Transverse colon (tissue), 4 donors: ENCODE data around the gene BCL6. TPM values are rescaled to one million over a fixed set of nuclear protein-coding genes. Genes with fewer than 3 reads are reported as not detected.

Experiments
- DNase-seq: peaks from one replicate; pipeline ENCODE4 v3.0.0-alpha.2; 2019
- H3K27ac ChIP-seq, 4 donors: fragments of 200-600 bp; sonication (generic); 2 replicates each; pipeline ENCODE4 v1.5.1; 2016 to 2018; ENCODE audit warnings: inconsistent platforms in 4 of 4
- H3K27me3 ChIP-seq: fragments of 200-600 bp; sonication (generic); 2 replicates; pipeline ENCODE4 v1.5.1; 2017; ENCODE audit warnings: inconsistent platforms
- H3K36me3 ChIP-seq, 4 donors: fragments of 200-600 bp; sonication (generic); 2 replicates each; pipeline ENCODE4 v1.5.1; 2017 to 2019; ENCODE audit warnings: inconsistent platforms in 4 of 4
- H3K4me1 ChIP-seq, 4 donors: fragments of 200-600 bp; sonication (generic); 2 replicates each; pipeline ENCODE4 v1.5.1; 2017 to 2020; ENCODE audit warnings: inconsistent platforms in 4 of 4
- H3K4me3 ChIP-seq, 4 donors: fragments of 200-600 bp; sonication (generic); 1 replicate in 1 of 4; 2 replicates in 3 of 4; pipeline versions ENCODE4 v1.5.1 to v1.6.1; 2017 to 2019; ENCODE audit warnings: inconsistent platforms in 4 of 4
- H3K9me3 ChIP-seq, 2 donors: fragments of 200-600 bp; sonication (generic); 2 replicates each; pipeline ENCODE4 v1.5.1; 2017 to 2019; ENCODE audit warnings: inconsistent platforms in 2 of 2
- CTCF ChIP-seq, 5 experiments: fragments of 200-600 bp in 3 of 5; fragments of 450-650 bp in 2 of 5; sonication (generic) in 3 of 5; IDR thresholded peaks; 1 replicate in 2 of 5; 2 replicates in 3 of 5; pipeline ENCODE4 v1.5.1; 2016 to 2017; ENCODE audit warnings: antibody characterized with exemption in 5 of 5, inconsistent platforms in 3 of 5, mild to moderate bottlenecking in 2 of 5, moderate library complexity in 1 of 5
- EP300 ChIP-seq: sonication (generic); formaldehyde crosslinking; IDR thresholded peaks from one replicate; pipeline ENCODE4 v1.6.1; 2017; ENCODE audit warnings: antibody characterized with exemption, low read depth
- POLR2A ChIP-seq: fragments of 450-650 bp; IDR thresholded peaks from one replicate; pipeline ENCODE4 v1.6.1; 2016; ENCODE audit warnings: antibody characterized with exemption, mild to moderate bottlenecking, moderate library complexity
- POLR2AphosphoS5 ChIP-seq, 3 donors: sonication (generic); formaldehyde crosslinking; IDR thresholded peaks; one replicate each; pipeline ENCODE4 v1.6.1; 2016; ENCODE audit warnings: antibody characterized with exemption in 3 of 3
- WGBS, 2 donors: methylation state at CpG; one replicate each; pipeline ENCODE4 v1.1.5; 2018; ENCODE audit warnings: low coverage in 1 of 2; 5-methylcytosine and 5-hydroxymethylcytosine counted together
- in situ Hi-C, 4 donors: fragments of 200-750 bp; cut with MboI; loops; one replicate each; pipeline versions ENCODE4 v1.15.0 to v1.15.1; 2017; ENCODE audit warnings: low sequenced_read_pairs in 3 of 4, low pct_ligation_motif_present in 1 of 4, low pct_unique_long_range_greater_than_20kb in 1 of 4
- intact Hi-C: fragments of 100-400 bp; cut with DNase I; formaldehyde crosslinking; loops from one replicate; pipeline ENCODE4 v1.15.1; 2023; ENCODE audit warnings: low total_unique reads
- total RNA-seq, 4 donors: library from RNA; depleted of rRNA; stranded (reverse); fragments of >200 nt; gene quantifications; one replicate each; pipeline ENCODE4 v1.1.0, GENCODE V29; 2016

BCL6 gene
- total RNA-seq, 4 donors from 2014 or later: 18.7 to 65.5 (median 32.5) TPM

- Histone ChIP-seq H3K27me3 (no peaks in the 10 kb centered on the region), H3K4me1 (peaks cover 5 to 59% (median 38%) of the 10 kb centered on the region in 4 donors), H3K4me3 (peak overlapping the region; percentile 25 to 75 (median 67)), H3K9me3 (no peaks in the 10 kb centered on the region), H3K27ac (peak overlapping the region; percentile 91 to 99 (median 98)), H3K36me3 (no peaks in the 10 kb centered on the region)
- in situ Hi-C loops: loop anchor here (10.0 to 25.0 kb wide), 7 partner anchors 409 to 1391 kb away; partner anchors contain the start of gene LPP (in 2 of the 4)
- WGBS, 2 donors: 5 to 15% methylated on average over 6 of the region's 6 CpGs
- no peak for DNase-seq
- intact Hi-C loops: loop anchor here (5.0 to 10.0 kb wide), 2 partner anchors 159 to 306 kb away; no protein-coding TSS in a partner anchor
- TF ChIP-seq POLR2A (no peak), CTCF (IDR thresholded peaks at IDR 0.05) (no peak), EP300 (no peak), POLR2AphosphoS5 (IDR thresholded peaks at IDR 0.05) (no peak)
These were observed 782 bp upstream of the BCL6 start for GRCh38 chr3:187746059-187746441.

GRCh38 chr3:187744169-187745151 lies 808 bp downstream of the BCL6 start:
- DNase-seq: peak; percentile 64
- H3K4me1 ChIP-seq: peaks cover 5 to 52% (median 42%) of the 10 kb centered on the region in 4 donors
- no peaks in the 10 kb centered on the region for H3K27me3 ChIP-seq
- no peaks in the 10 kb centered on the region for H3K9me3 ChIP-seq
- 0 to 1% methylated on average over 34 to 55 of the region's 55 CpGs for WGBS, 2 donors
- H3K27ac ChIP-seq: peak overlapping the region; percentile 91 to 99 (median 98)
- in situ Hi-C loops: loop anchor here (5.0 to 25.0 kb wide), 8 partner anchors 410 to 1393 kb away; partner anchors contain the start of gene LPP (in 2 of the 4)
- TF ChIP-seq CTCF (IDR thresholded peaks at IDR 0.05): no peak
- no peak for TF ChIP-seq EP300
- no peak for TF ChIP-seq POLR2A
- peak; percentile 4 to 59 (median 51) for TF ChIP-seq POLR2AphosphoS5 (IDR thresholded peaks at IDR 0.05)
- intact Hi-C loops: loop anchor here (5.0 to 10.0 kb wide), 5 partner anchors 160 to 523 kb away; no protein-coding TSS in a partner anchor
- H3K4me3 ChIP-seq: peak overlapping the region; percentile 53 to 75 (median 67)
- no peaks in the 10 kb centered on the region for H3K36me3 ChIP-seq

GRCh38 chr3:187743195-187744141 lies 1.8 kb downstream of the BCL6 start:
- H3K4me1 ChIP-seq: peaks cover 0 to 48% (median 41%) of the 10 kb centered on the region in 4 donors
- DNase-seq: peak; percentile 66
- peak overlapping the region; percentile 91 to 99 (median 98) for H3K27ac ChIP-seq
- no peaks in the 10 kb centered on the region for H3K9me3 ChIP-seq
- no peak for TF ChIP-seq EP300
- TF ChIP-seq POLR2A: peak; percentile 62
- no peak for TF ChIP-seq CTCF (IDR thresholded peaks at IDR 0.05)
- TF ChIP-seq POLR2AphosphoS5 (IDR thresholded peaks at IDR 0.05): peak; percentile 55 to 82 (median 62)
- H3K36me3 ChIP-seq: no peaks in the 10 kb centered on the region
- in situ Hi-C loops: loop anchor here (5.0 to 25.0 kb wide), 8 partner anchors 411 to 1394 kb away; partner anchors contain the start of gene LPP (in 2 of the 4)
- intact Hi-C loops: loop anchor here (5.0 to 10.0 kb wide), 4 partner anchors 161 to 524 kb away; no protein-coding TSS in a partner anchor
- no peaks in the 10 kb centered on the region for H3K27me3 ChIP-seq
- 0 to 1% methylated on average over 9 to 45 of the region's 45 CpGs for WGBS, 2 donors
- peak overlapping the region; percentile 53 to 75 (median 67) for H3K4me3 ChIP-seq
